Forelimb muscle (tissue), 1 donor: ENCODE data around the gene RIMS1. TPM values are rescaled to one million over a fixed set of nuclear protein-coding genes. Genes with fewer than 3 reads are reported as not detected.

ENCODE experiments used
- DNase-seq: peaks from one replicate; pipeline ENCODE4 v3.0.0-alpha.2; 2013; ENCODE audit warnings: low read depth
- polyA plus RNA-seq: library from polyadenylated mRNA; unstranded; fragments of 120-200 nt; gene quantifications from one replicate; pipeline ENCODE4 v1.2.1, GENCODE V29; 2013; ENCODE audit not compliant: insufficient read length

Gene RIMS1
- polyA plus RNA-seq, 1 donor, result 0.75 TPM

DNA sequence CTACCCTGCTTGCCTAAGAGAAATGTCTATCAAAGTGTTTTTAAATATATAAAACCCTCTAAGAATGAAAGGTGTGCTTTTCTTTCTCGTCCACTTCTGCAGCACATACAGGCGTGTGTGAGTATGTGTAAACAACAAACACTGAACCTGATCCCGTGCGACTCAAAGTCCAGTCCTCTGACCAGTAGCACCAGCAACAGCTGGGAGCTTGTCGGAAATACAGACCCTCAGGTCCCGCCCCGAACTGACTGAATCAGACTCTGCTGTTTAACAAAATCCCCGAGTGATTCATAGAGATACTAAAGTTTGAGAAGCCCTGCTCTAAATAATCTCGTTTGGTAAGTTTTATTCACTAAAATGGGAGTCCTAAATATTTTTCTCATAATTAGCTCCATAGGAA, 527.5 kb downstream of the RIMS1 start:
- DNase-seq, result no peak

- no peak for DNase-seq
These were observed 528.3 kb downstream of the RIMS1 start for GRCh38 chr6:72414657-72415056.

- DNase-seq, result no peak
These were observed 530.6 kb downstream of the RIMS1 start for GRCh38 chr6:72416744-72417465.

DNA sequence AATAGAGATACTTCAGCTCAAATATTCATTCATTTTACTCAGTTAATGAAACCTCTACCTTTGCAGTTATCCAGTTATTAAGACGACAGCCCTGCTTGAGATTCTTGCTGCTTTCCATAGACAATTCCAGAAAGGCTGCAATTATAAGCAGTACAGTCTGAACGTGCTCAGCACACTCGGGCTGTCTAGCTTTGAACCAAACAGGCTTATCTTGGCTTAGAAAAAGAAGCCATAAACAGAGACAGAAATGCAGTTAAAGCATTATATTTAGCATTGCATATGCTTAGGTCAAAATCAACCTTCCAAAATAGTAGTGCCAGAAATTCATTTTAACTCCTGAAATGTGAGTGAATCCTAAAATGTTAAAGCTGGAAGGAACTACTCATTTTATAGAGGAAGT, 531.4 kb downstream of the RIMS1 start:
- no peak for DNase-seq

- DNase-seq, result no peak
These were observed 532.1 kb downstream of the RIMS1 start for GRCh38 chr6:72418495-72418894.

- no peak for DNase-seq
These were observed 533.6 kb downstream of the RIMS1 start for GRCh38 chr6:72419966-72420365.

- DNase-seq, result no peak
These were observed 534.1 kb downstream of the RIMS1 start for GRCh38 chr6:72420409-72420808.

DNA sequence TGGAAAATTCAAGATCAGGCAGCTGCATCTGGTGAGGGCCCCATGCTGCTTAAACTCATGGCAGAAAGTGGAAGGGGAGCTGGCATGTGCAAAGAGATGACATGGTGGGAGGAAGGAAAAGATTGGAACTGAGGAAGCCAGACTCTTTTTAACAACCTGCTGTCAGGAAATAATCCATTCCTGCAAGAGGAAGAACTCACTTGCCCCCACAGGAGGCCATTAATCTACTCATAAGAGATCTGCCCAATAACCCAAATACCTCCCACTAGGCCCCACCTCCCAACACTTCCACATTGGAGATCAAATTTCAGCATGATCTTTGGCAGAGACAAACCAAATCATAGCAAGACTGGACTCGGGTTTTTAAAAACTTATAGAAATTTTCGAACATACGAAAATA, 535.0 kb downstream of the RIMS1 start:
- no peak for DNase-seq

GRCh38 chr6:72422171-72422570, 535.8 kb downstream of the RIMS1 start:
- no peak for DNase-seq

DNA sequence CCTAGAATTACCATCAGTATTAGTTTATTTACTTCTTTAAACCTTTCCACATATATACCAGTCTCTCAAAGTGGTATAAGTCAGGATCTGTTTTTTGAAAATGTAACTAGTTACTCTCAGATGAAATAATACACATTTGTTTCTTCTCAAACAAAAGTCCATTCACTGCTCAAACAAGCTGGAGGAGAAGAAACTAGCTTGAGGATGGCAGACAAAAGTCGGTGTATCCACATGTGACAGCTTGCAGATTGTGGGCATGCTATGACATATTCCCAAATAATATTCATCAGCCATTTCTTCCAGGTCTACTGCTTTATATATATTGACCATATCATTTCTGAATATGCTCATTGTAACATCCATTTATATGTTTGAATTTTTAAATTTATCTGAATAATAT, 538.1 kb downstream of the RIMS1 start:
- no peak for DNase-seq

- no peak for DNase-seq
These were observed 538.8 kb downstream of the RIMS1 start for GRCh38 chr6:72425003-72425681.

GRCh38 chr6:72440611-72441010, 554.3 kb downstream of the RIMS1 start:
- DNase-seq, result no peak

DNA sequence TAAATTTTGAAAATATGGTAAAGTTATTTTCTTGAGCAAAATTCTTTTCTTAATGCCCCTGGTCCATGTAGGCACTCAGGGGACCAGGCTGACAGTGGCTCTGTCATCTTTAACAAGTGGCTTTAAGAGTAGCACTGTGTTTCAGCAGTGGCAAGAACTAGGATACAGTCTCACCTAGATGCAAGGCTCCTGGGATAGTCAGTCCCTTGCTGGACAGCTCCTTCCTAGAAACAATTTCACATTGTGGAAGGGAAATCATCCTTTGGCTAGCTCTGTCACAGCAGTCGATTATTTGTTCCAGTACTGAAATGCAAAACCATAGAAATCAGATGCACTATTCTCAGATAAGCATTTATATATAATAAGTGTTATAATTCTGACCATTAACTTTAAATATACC, 560.1 kb downstream of the RIMS1 start:
- no peak for DNase-seq
